HepG2 (cell line): ENCODE measurements around the gene PCSK6. TPM values are rescaled to one million over a fixed set of nuclear protein-coding genes. Genes with fewer than 3 reads are reported as not detected.

Source experiments
- ATAC-seq: fragments of 200-7000 bp; cut with Tn5 transposase; 3 replicates; pipeline ENCODE4 v1.9.1; 2020; ENCODE audit warnings: mild to moderate bottlenecking, moderate library complexity
- BruUV-seq: library from RNA; stranded (reverse); fragments of 400-500 nt; replicated peaks from 2 replicates; lab custom pipeline; 2021; lab: Mats Ljungman, UMichigan
- CTCF ChIA-PET: fragments of 300-600 bp; formaldehyde crosslinking; extraction: SDS; loops from one replicate; lab custom pipeline; 2021; ENCODE audit warnings: low total read pairs, inconsistent platforms, low intra/inter-chr PET ratio; lab: Yijun Ruan, JAX
- POLR2A ChIA-PET: fragments of 350-600 bp; sonication (Branson Sonifier 250); formaldehyde crosslinking; loops from one replicate; lab custom pipeline; 2020; ENCODE audit warnings: antibody characterized with exemption, inconsistent platforms; lab: Yijun Ruan, JAX
- DNase-seq: peaks from one replicate; pipeline ENCODE4 v3.0.0-alpha.2; 2015; ENCODE audit warnings: low spot score
- FAIRE-seq: peaks from 3 replicates; lab custom pipeline; 2011; peaks lifted over from hg19 to GRCh38; lab: Jason Lieb, UNC
- H2AFZ ChIP-seq: one replicate; pipeline ENCODE4 v1.6.1; 2011; ENCODE audit warnings: low read length, inconsistent platforms
- H3K27ac ChIP-seq: fragments of 300-600 bp; 3 replicates; pipeline ENCODE4 v1.8.0; 2011; ENCODE audit warnings: mixed run types, mild to moderate bottlenecking, mixed read lengths, low read length, inconsistent platforms; ENCODE audit not compliant: insufficient read depth; ENCODE audit errors: extremely low read length
- H3K27me3 ChIP-seq, 2 experiments: fragments of 200-600 bp in 1 of 2; 2 replicates in 1 of 2; 3 replicates in 1 of 2; pipeline versions ENCODE4 v1.6.0 to v1.8.0; 2011; ENCODE audit warnings: low read length in 2 of 2, mild to moderate bottlenecking in 2 of 2, moderate library complexity in 2 of 2, inconsistent platforms in 1 of 2; ENCODE audit not compliant: insufficient read depth in 2 of 2, control insufficient read depth in 1 of 2
- H3K36me3 ChIP-seq, 2 experiments: fragments of 200-600 bp in 1 of 2; replicated peaks in 1 of 2; 2 replicates in 1 of 2; 3 replicates in 1 of 2; pipeline versions ENCODE4 v1.5.1 to v1.8.0; 2011; ENCODE audit warnings: low read length in 2 of 2, inconsistent platforms in 1 of 2; ENCODE audit not compliant: insufficient read depth in 2 of 2, control insufficient read depth in 1 of 2
- H3K4me1 ChIP-seq: 2 replicates; pipeline ENCODE4 v1.5.1; 2012; ENCODE audit warnings: low read length, inconsistent platforms; ENCODE audit not compliant: insufficient read depth
- H3K4me2 ChIP-seq: 2 replicates; pipeline ENCODE4 v1.6.0; 2011; ENCODE audit warnings: low read depth, low read length, inconsistent platforms
- H3K4me3 ChIP-seq, 3 experiments: fragments of 200-600 bp in 1 of 3; sonication (generic), shearing (Covaris generic) in 1 of 3; replicated peaks in 1 of 3; 2 replicates each; pipeline ENCODE4 v1.5.1; 2011 to 2016; ENCODE audit warnings: low read length in 3 of 3, inconsistent platforms in 2 of 3, low read depth in 2 of 3, mild to moderate bottlenecking in 2 of 3, control low read depth in 1 of 3, mixed read lengths in 1 of 3; ENCODE audit not compliant: insufficient read depth in 1 of 3
- H3K79me2 ChIP-seq: one replicate; pipeline ENCODE4 v1.6.1; 2011; ENCODE audit warnings: low read length, inconsistent platforms; ENCODE audit not compliant: insufficient read depth
- H3K9ac ChIP-seq: 2 replicates; pipeline ENCODE4 v1.6.0; 2011; ENCODE audit warnings: mild to moderate bottlenecking, low read depth, low read length, inconsistent platforms; ENCODE audit not compliant: insufficient read depth
- H3K9me3 ChIP-seq: 2 replicates; pipeline ENCODE4 v1.5.1; 2012; ENCODE audit warnings: mild to moderate bottlenecking, low read length
- H4K20me1 ChIP-seq: 2 replicates; pipeline ENCODE4 v1.6.0; 2011; ENCODE audit warnings: inconsistent platforms, mild to moderate bottlenecking, low read length, moderate library complexity; ENCODE audit not compliant: insufficient read depth
- KLF13 ChIP-seq: sonication (generic); formaldehyde crosslinking; IDR thresholded peaks from 2 replicates; pipeline ENCODE4 v1.4.0; 2020; ENCODE audit warnings: mild to moderate bottlenecking, missing genetic modification reagents
- MTERF4 ChIP-seq: sonication (generic); formaldehyde crosslinking; IDR thresholded peaks from 2 replicates; pipeline ENCODE4 v1.8.0; 2023; ENCODE audit warnings: mild to moderate bottlenecking, missing genetic modification reagents
- NFE2L1 ChIP-seq: sonication (generic); formaldehyde crosslinking; IDR thresholded peaks from 2 replicates; pipeline ENCODE4 v1.4.0; 2020; ENCODE audit warnings: missing genetic modification reagents, mild to moderate bottlenecking, borderline replicate concordance
- PAX8 ChIP-seq: sonication (generic); formaldehyde crosslinking; IDR thresholded peaks from 2 replicates; pipeline ENCODE4 v1.8.0; 2022; ENCODE audit warnings: mild to moderate bottlenecking, missing genetic modification reagents, borderline replicate concordance
- POLR2G ChIP-seq: fragments of 200-400 bp; formaldehyde crosslinking; IDR thresholded peaks from 2 replicates; pipeline ENCODE4 v1.6.1; 2018; ENCODE audit warnings: mild to moderate bottlenecking, low read depth, low read length, moderate library complexity
- SALL2 ChIP-seq: sonication (generic); formaldehyde crosslinking; IDR thresholded peaks from 2 replicates; pipeline ENCODE4 v1.8.1; 2023; ENCODE audit warnings: mild to moderate bottlenecking, missing genetic modification reagents, inconsistent platforms
- SOX6 ChIP-seq, 2 experiments: fragments of 450-650 bp in 1 of 2; sonication (generic) in 1 of 2; formaldehyde crosslinking in 1 of 2; IDR thresholded peaks; 2 replicates each; pipeline versions ENCODE4 v1.4.0 to v1.6.1; 2017 to 2020; ENCODE audit warnings: antibody characterized with exemption in 1 of 2, mild to moderate bottlenecking in 1 of 2, missing genetic modification reagents in 1 of 2
- TAF15 ChIP-seq: fragments of 200-400 bp; formaldehyde crosslinking; IDR thresholded peaks from one replicate; pipeline ENCODE4 v1.6.1; 2018; ENCODE audit warnings: mild to moderate bottlenecking, low read depth, low read length; ENCODE audit not compliant: poor library complexity, severe bottlenecking
- TBL1XR1 ChIP-seq: fragments of 150-350 bp; IDR thresholded peaks from 2 replicates; pipeline ENCODE4 v1.6.1; 2014; ENCODE audit warnings: borderline replicate concordance, low read length; ENCODE audit not compliant: partially characterized antibody
- USF2 ChIP-seq, 2 experiments: sonication (generic) in 1 of 2; formaldehyde crosslinking in 1 of 2; IDR thresholded peaks; 2 replicates each; pipeline versions ENCODE4 v1.5.1 to v1.6.1; 2011 to 2020; ENCODE audit warnings: borderline replicate concordance in 1 of 2, low read depth in 1 of 2, low read length in 1 of 2, mild to moderate bottlenecking in 1 of 2, missing genetic modification reagents in 1 of 2, moderate library complexity in 1 of 2
- ZBED4 ChIP-seq: sonication (generic); formaldehyde crosslinking; IDR thresholded peaks from 2 replicates; pipeline ENCODE4 v1.4.0; 2020; ENCODE audit warnings: missing genetic modification reagents, borderline replicate concordance
- ZFP62 ChIP-seq: sonication (generic); formaldehyde crosslinking; IDR thresholded peaks from 2 replicates; pipeline ENCODE4 v1.4.0; 2020; ENCODE audit warnings: missing genetic modification reagents
- ZKSCAN5 ChIP-seq: sonication (generic); formaldehyde crosslinking; IDR thresholded peaks from 2 replicates; pipeline ENCODE4 v1.5.1; 2020; ENCODE audit warnings: mild to moderate bottlenecking, missing genetic modification reagents
- ZNF121 ChIP-seq: sonication (generic); formaldehyde crosslinking; IDR thresholded peaks from 2 replicates; pipeline ENCODE4 v1.5.0; 2020; ENCODE audit warnings: mild to moderate bottlenecking, missing genetic modification reagents
- ZNF713 ChIP-seq: sonication (generic); formaldehyde crosslinking; IDR thresholded peaks from 2 replicates; pipeline ENCODE4 v1.4.0; 2020; ENCODE audit warnings: mild to moderate bottlenecking, missing genetic modification reagents
- ZNF724P ChIP-seq: sonication (generic); formaldehyde crosslinking; IDR thresholded peaks from 2 replicates; pipeline ENCODE4 v1.8.0; 2022; ENCODE audit warnings: missing genetic modification reagents, borderline replicate concordance
- ZNF772 ChIP-seq: sonication (generic); formaldehyde crosslinking; IDR thresholded peaks from 2 replicates; pipeline ENCODE4 v1.5.0; 2020; ENCODE audit warnings: mild to moderate bottlenecking, missing genetic modification reagents
- WGBS: methylation state at CpG from one replicate; pipeline ENCODE4 v1.1.6; 2017; ENCODE audit warnings: low lambda C conversion rate; 5-methylcytosine and 5-hydroxymethylcytosine counted together
- in situ Hi-C: cut with HindIII; loops from 2 replicates; pipeline ENCODE4 v1.10.0; 2017; ENCODE audit warnings: low pct_unique_long_range_greater_than_20kb; ENCODE audit not compliant: extremely low pct_ligation_motif_present
- intact Hi-C: fragments of 100-400 bp; cut with micrococcal nuclease; formaldehyde crosslinking; loops from one replicate; pipeline ENCODE4 v1.10.0; 2022; ENCODE audit not compliant: unreplicated experiment
- polyA plus RNA-seq, 8 experiments: library from polyadenylated mRNA; depleted of rRNA in 3 of 8; stranded (reverse) in 7 of 8; unstranded in 1 of 8; fragments of >200 nt; fragmentation: Illumina TruSeq in 4 of 8; extraction: Trizol in 4 of 8; gene quantifications; 2 replicates each; pipeline versions ENCODE4 v1.2.1 to v1.2.3, GENCODE V29; 2011 to 2016; ENCODE audit warnings: low read depth in 4 of 8, missing spikeins in 1 of 8, mixed read lengths in 1 of 8; ENCODE audit not compliant: insufficient read depth in 1 of 8
- total RNA-seq, 5 experiments: library from RNA; depleted of rRNA; stranded (reverse); fragments of >200 nt; fragmentation: Illumina TruSeq; extraction: Trizol; gene quantifications; 2 replicates each; pipeline ENCODE4 v1.2.3, GENCODE V29; 2016; ENCODE audit warnings: low read depth in 1 of 5

The PCSK6 gene
- total and polyA plus RNA-seq, 2 of the 13 experiments (the other 11 are each of a cell fraction or from before 2014, with no cell fraction given), result 56.5 to 155 TPM

GRCh38 chr15:101476756-101477155 lies 12.8 kb downstream of the PCSK6 start (continued):
- TF ChIP-seq ZBED4 (CRISPR knock-in tag), result no peak
- TF ChIP-seq SALL2, result no peak
- TF ChIP-seq ZNF713, result no peak
- no peak for TF ChIP-seq ZNF772 (CRISPR knock-in tag)
- TF ChIP-seq, all 625 proteins: peak for 0

- Histone ChIP-seq H3K27me3 (no peaks in the 10 kb centered on the region), H3K4me3 (no peak overlapping the region), H2AFZ (no peak overlapping the region), H3K4me2 (no peak overlapping the region), H3K27ac (no peak overlapping the region), H3K9ac (no peak overlapping the region), H3K4me1 (peaks cover 59% of the 10 kb centered on the region), H3K79me2 (peaks cover 90% of the 10 kb centered on the region), H4K20me1 (peaks cover 2% of the 10 kb centered on the region; the same call in 1 of the 2 replicates), H3K36me3 (peaks cover 9 to 22% of the 10 kb centered on the region in 2 experiments; a peak in 3 of 5 replicates), H3K9me3 (no peaks in the 10 kb centered on the region)
- POLR2A ChIA-PET, result no interaction called here
- CTCF ChIA-PET, result no interaction called here
- ATAC-seq (no peak), DNase-seq (no peak), FAIRE-seq (no peak)
- WGBS, result 94% methylated on average over 7 of the region's 7 CpGs
- in situ Hi-C loops (no loop called here), intact Hi-C loops (no loop called here)
- BruUV-seq, result no TSS peak
- TF ChIP-seq NFE2L1 (CRISPR knock-in tag) (no peak), SOX6 (IDR thresholded peaks at IDR 0.05) (no peak), SOX6 (CRISPR knock-in tag; IDR thresholded peaks at IDR 0.05) (no peak), USF2 (IDR thresholded peaks at IDR 0.05; ENCODE audit: low read depth, low read length) (no peak), USF2 (CRISPR knock-in tag; IDR thresholded peaks at IDR 0.05; ENCODE audit: borderline replicate concordance) (no peak), PAX8 (CRISPR knock-in tag) (no peak), ZKSCAN5 (CRISPR knock-in tag) (no peak), KLF13 (CRISPR knock-in tag) (no peak), ZNF121 (no peak), ZFP62 (no peak), TBL1XR1 (no peak), POLR2G (no peak), MTERF4 (CRISPR knock-in tag) (no peak), TAF15 (no peak), ZNF724P (no peak)
Observed at GRCh38 chr15:101474983-101475382, 14.5 kb downstream of the PCSK6 start.
